GM23338 (cell line): ENCODE data around the gene LCTL. TPM values are rescaled to one million over a fixed set of nuclear protein-coding genes. Genes with fewer than 3 reads are reported as not detected.

Experiments
- ATAC-seq: fragments of 200-7000 bp; cut with Tn5 transposase; 3 replicates; pipeline ENCODE4 v1.9.1; 2020
- DNase-seq: peaks from one replicate; pipeline ENCODE4 v3.0.0-alpha.2; 2015; ENCODE audit warnings: low spot score
- H2AFZ ChIP-seq: fragments of 200-600 bp; sonication (generic); 2 replicates; pipeline ENCODE4 v1.8.0; 2016; ENCODE audit warnings: antibody characterized with exemption, mild to moderate bottlenecking, moderate library complexity
- H3F3A ChIP-seq: fragments of 200-600 bp; sonication (generic); replicated peaks from 2 replicates; pipeline ENCODE4 v1.8.0; 2017; ENCODE audit warnings: antibody characterized with exemption, mixed run types, low read depth
- H3K27ac ChIP-seq: fragments of 200-600 bp; sonication (generic); 2 replicates; pipeline ENCODE4 v1.6.1; 2016; ENCODE audit warnings: low read depth
- H3K27me3 ChIP-seq: fragments of 200-600 bp; sonication (generic); 2 replicates; pipeline ENCODE4 v1.8.0; 2016; ENCODE audit warnings: mild to moderate bottlenecking, mixed run types, moderate library complexity; ENCODE audit not compliant: insufficient read depth
- H3K36me3 ChIP-seq: fragments of 200-600 bp; sonication (generic); 2 replicates; pipeline ENCODE4 v1.8.0; 2016; ENCODE audit warnings: mild to moderate bottlenecking; ENCODE audit not compliant: insufficient read depth
- H3K4me1 ChIP-seq: fragments of 200-600 bp; sonication (generic); 2 replicates; pipeline ENCODE4 v1.8.0; 2016; ENCODE audit warnings: mild to moderate bottlenecking, moderate library complexity; ENCODE audit not compliant: insufficient read depth
- H3K4me2 ChIP-seq: fragments of 200-600 bp; sonication (generic); 2 replicates; pipeline ENCODE4 v1.7.1; 2017; ENCODE audit warnings: mixed run types
- H3K4me3 ChIP-seq: fragments of 200-600 bp; sonication (generic); 2 replicates; pipeline ENCODE4 v1.6.1; 2016; ENCODE audit warnings: mixed run types
- H3K79me2 ChIP-seq: fragments of 200-600 bp; sonication (generic); replicated peaks from 2 replicates; pipeline ENCODE4 v1.8.0; 2017; ENCODE audit warnings: mild to moderate bottlenecking; ENCODE audit not compliant: insufficient read depth
- H3K9me2 ChIP-seq: fragments of 200-600 bp; sonication (generic); 2 replicates; pipeline ENCODE4 v1.8.0; 2017; ENCODE audit not compliant: insufficient read depth
- H4K20me1 ChIP-seq: fragments of 200-600 bp; sonication (generic); replicated peaks from 2 replicates; pipeline ENCODE4 v1.8.0; 2017; ENCODE audit warnings: mild to moderate bottlenecking; ENCODE audit not compliant: insufficient read depth
- H3K27ac Mint-ChIP-seq: 2 replicates; pipeline ENCODE4 v1.8.0; 2020; ENCODE audit warnings: inconsistent platforms, mild to moderate bottlenecking, moderate library complexity, mixed read lengths
- H3K27me3 Mint-ChIP-seq: 3 replicates; pipeline ENCODE4 v1.8.0; 2022; ENCODE audit warnings: low read depth, mild to moderate bottlenecking, moderate library complexity, mixed read lengths, inconsistent platforms; ENCODE audit not compliant: insufficient read depth, poor library complexity
- H3K36me3 Mint-ChIP-seq: 3 replicates; pipeline ENCODE4 v1.8.0; 2021; ENCODE audit warnings: low read depth, mild to moderate bottlenecking, inconsistent platforms, moderate library complexity, mixed read lengths
- H3K4me1 Mint-ChIP-seq: 3 replicates; pipeline ENCODE4 v1.8.0; 2020; ENCODE audit warnings: mild to moderate bottlenecking, inconsistent platforms, mixed read lengths
- H3K4me3 Mint-ChIP-seq: 3 replicates; pipeline ENCODE4 v1.8.0; 2021; ENCODE audit warnings: moderate library complexity, mild to moderate bottlenecking, inconsistent platforms, mixed read lengths
- H3K9me3 Mint-ChIP-seq: 3 replicates; pipeline ENCODE4 v1.8.0; 2020; ENCODE audit warnings: moderate library complexity, mild to moderate bottlenecking, inconsistent platforms, mixed read lengths
- CREB1 ChIP-seq: fragments of 250-450 bp; sonication (Bioruptor Pico); IDR thresholded peaks from 2 replicates; pipeline ENCODE4 v1.5.0; 2020; ENCODE audit warnings: low read depth, mild to moderate bottlenecking, moderate library complexity
- CTCF ChIP-seq, 2 experiments: fragments of 200-600 bp in 1 of 2; sonication (generic) in 1 of 2; conservative IDR thresholded peaks; 2 replicates each; pipeline versions ENCODE4 v1.5.1 to v1.6.1; 2016 to 2017; ENCODE audit warnings: antibody characterized with exemption in 2 of 2, low read depth in 2 of 2, mild to moderate bottlenecking in 2 of 2, moderate library complexity in 1 of 2
- ETS1 ChIP-seq: IDR thresholded peaks from 2 replicates; pipeline ENCODE4 v1.6.1; 2016; ENCODE audit warnings: antibody characterized with exemption
- EZH2 ChIP-seq: fragments of 200-600 bp; sonication (generic); IDR thresholded peaks from one replicate; pipeline ENCODE4 v1.8.0; 2017; ENCODE audit warnings: antibody characterized with exemption, mild to moderate bottlenecking, low read depth; ENCODE audit not compliant: unreplicated experiment
- EZH2phosphoT487 ChIP-seq: fragments of 200-600 bp; sonication (generic); IDR thresholded peaks from one replicate; pipeline ENCODE4 v1.8.1; 2018; ENCODE audit warnings: antibody characterized with exemption; ENCODE audit not compliant: unreplicated experiment
- JUNB ChIP-seq: IDR thresholded peaks from one replicate; pipeline ENCODE4 v1.6.1; 2016; ENCODE audit warnings: antibody characterized with exemption; ENCODE audit not compliant: unreplicated experiment
- NANOG ChIP-seq: IDR thresholded peaks from 2 replicates; pipeline ENCODE4 v1.6.1; 2016; ENCODE audit warnings: antibody characterized with exemption, borderline replicate concordance
- POLR2AphosphoS5 ChIP-seq: IDR thresholded peaks from 2 replicates; pipeline ENCODE4 v1.6.1; 2016; ENCODE audit warnings: antibody characterized with exemption, low read depth
- REST ChIP-seq: IDR thresholded peaks from one replicate; pipeline ENCODE4 v1.6.1; 2018; ENCODE audit warnings: antibody characterized with exemption; ENCODE audit not compliant: unreplicated experiment
- STAT1 ChIP-seq: IDR thresholded peaks from one replicate; pipeline ENCODE4 v1.6.1; 2016; ENCODE audit warnings: antibody characterized with exemption; ENCODE audit not compliant: unreplicated experiment
- ZNF114 ChIP-seq: fragments of 250-450 bp; sonication (Bioruptor Pico); IDR thresholded peaks from 2 replicates; pipeline ENCODE4 v1.5.0; 2020; ENCODE audit warnings: mild to moderate bottlenecking, moderate library complexity
- ZNF331 ChIP-seq: fragments of 250-450 bp; sonication (Bioruptor Pico); IDR thresholded peaks from 2 replicates; pipeline ENCODE4 v1.5.0; 2020; ENCODE audit warnings: low read depth, mild to moderate bottlenecking, moderate library complexity
- polyA plus RNA-seq: library from polyadenylated mRNA; unstranded; fragments of >200 nt; fragmentation: Nextera tagmentation; extraction: Ambion mirVana; gene quantifications from 2 replicates; pipeline ENCODE4 v1.2.1, GENCODE V29; 2016
- total RNA-seq: library from RNA; depleted of rRNA; stranded (reverse); fragments of >200 nt; shearing (Covaris generic); gene quantifications from 2 replicates; pipeline ENCODE4 v1.2.3, GENCODE V29; 2014

Gene LCTL
- total and polyA plus RNA-seq, 2 experiments from 2014 or later = 2.3 to 5.6 TPM

GRCh38 chr15:66573348-66573718 is 7.5 kb upstream of the LCTL start (continued):
- TF ChIP-seq ETS1 (no peak), CTCF (conservative IDR thresholded peaks at IDR 0.05; ENCODE audit: low read depth in 2 of 2) (no peak), ZNF331 (CRISPR knock-in tag) (no peak), EZH2phosphoT487 (no peak), NANOG (no peak)

GRCh38 chr15:66572146-66572545 is 6.3 kb upstream of the LCTL start:
- Histone ChIP-seq H3K4me2 (no peak overlapping the region), H3K27me3 (no peaks in the 10 kb centered on the region), H3K4me1 (no peaks in the 10 kb centered on the region), H3K27ac (no peak overlapping the region), H3K4me3 (no peak overlapping the region), H4K20me1 (no peaks in the 10 kb centered on the region), H3K79me2 (no peaks in the 10 kb centered on the region), H3F3A (no peaks in the 10 kb centered on the region), H3K9me2 (no peaks in the 10 kb centered on the region), H2AFZ (no peak overlapping the region), H3K36me3 (no peaks in the 10 kb centered on the region)
- no peak overlapping the region for H3K27ac Mint-ChIP-seq
- H3K9me3 Mint-ChIP-seq = no peaks in the 10 kb centered on the region
- ATAC-seq = no peak
- peaks cover under 1% of the 10 kb centered on the region; the same call in 2 of the 3 replicates for H3K4me1 Mint-ChIP-seq
- no peaks in the 10 kb centered on the region for H3K27me3 Mint-ChIP-seq
- H3K4me3 Mint-ChIP-seq = no peak overlapping the region
- DNase-seq = no peak
- H3K36me3 Mint-ChIP-seq = no peaks in the 10 kb centered on the region
- TF ChIP-seq ETS1 (no peak), STAT1 (no peak), REST (no peak), ZNF331 (CRISPR knock-in tag) (no peak), EZH2 (no peak), CREB1 (CRISPR knock-in tag) (no peak), POLR2AphosphoS5 (no peak), JUNB (no peak), CTCF (conservative IDR thresholded peaks at IDR 0.05; ENCODE audit: low read depth in 2 of 2) (no peak), ZNF114 (CRISPR knock-in tag) (no peak)
